Retinal pigment epithelial cell (primary cell): Measurements from ENCODE around the gene ISG15.
"Not testable (repeated sequence)": the region's sequence is repeated elsewhere in the genome, so short reads cannot be mapped to it uniquely, and the experiment has no call there.

Experiments used
- DNase-seq: peaks from one replicate; pipeline ENCODE4 v3.0.0-alpha.2; 2010; ENCODE audit warnings: low read depth
- H3K4me3 ChIP-seq: 2 replicates; pipeline ENCODE4 v1.5.1; 2011; ENCODE audit warnings: mild to moderate bottlenecking, low read length, control low read depth, moderate library complexity
- TF ChIP-seq, protein P1 (sequence below): conservative IDR thresholded peaks from 2 replicates; pipeline ENCODE4 v1.5.1; 2011; ENCODE audit warnings: low read depth, low read length, control low read depth, inconsistent platforms

ISG15 gene

DNA sequence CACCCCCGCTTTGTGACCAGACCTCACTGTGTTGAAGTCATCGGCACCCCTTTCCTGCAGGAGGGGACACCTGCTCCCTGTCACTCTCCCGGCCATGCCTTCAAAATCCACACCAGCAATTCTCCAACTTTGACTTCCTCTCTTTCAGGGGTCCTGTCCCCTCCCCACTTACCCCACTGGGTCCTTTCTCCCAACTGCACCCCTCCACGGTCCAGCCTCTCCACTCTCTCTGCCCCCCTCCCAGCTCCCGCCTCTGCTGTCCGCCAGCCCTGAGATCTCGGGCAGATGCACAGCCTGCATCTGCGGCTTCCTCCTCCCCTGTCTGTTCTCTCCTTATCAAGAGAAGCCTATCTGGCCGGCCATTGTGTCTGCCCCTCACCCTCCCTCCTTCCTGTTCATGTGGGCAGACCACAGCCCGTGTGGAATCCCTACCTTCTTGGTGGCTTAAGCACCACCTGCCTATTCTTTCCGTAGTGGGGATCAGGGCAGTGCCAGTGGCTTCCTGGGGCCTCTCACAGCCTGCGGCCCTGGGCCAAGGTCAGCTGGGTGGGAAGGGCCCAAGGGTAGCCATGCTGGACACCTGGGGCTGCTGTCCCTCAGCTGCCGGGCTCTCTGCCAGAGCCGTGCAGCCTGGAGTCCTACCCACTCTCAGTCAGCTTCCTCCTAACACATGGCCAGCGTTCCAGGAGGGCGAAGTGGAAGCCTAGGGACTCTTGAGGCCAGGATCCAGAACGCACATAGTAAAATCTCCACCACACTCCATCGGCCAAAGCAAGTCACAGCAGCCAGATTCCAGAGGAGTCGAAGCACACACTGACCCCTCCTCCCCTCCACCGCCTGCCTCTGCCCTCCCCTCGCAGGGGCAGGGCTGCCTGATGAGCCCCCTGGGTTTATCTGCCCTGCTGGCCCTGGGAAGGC, 8.3 kb upstream of the ISG15 start:
- no peak for DNase-seq

DNA sequence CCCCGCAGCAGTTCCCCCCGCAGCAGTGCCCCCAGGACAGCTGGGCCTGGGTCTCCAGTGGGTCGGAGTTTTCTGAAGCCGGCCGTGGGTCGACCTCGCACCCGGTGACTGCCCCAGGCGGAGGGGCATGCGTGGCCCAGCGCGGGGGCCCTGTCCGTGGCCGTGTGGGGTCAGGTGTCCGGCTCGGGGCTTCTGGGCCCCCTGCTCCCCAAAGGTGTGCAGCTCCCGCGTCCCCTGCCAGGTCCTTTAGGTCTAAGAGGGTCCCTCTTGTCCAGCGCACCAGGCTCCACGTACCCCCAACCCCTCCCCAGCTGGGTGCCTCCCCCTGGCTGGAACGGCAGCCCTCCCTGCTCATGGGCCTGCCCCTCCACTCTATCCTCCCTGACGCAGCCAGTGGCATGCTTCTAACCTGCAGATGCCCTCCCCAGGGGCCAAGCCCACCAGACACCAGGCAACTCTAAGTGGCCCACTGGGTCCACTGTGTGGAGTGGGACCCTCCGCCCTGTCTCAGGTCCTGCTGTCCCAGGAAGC, 7.5 kb upstream of the ISG15 start:
- no peak overlapping the region for H3K4me3 ChIP-seq
- TF ChIP-seq, protein P1, sequence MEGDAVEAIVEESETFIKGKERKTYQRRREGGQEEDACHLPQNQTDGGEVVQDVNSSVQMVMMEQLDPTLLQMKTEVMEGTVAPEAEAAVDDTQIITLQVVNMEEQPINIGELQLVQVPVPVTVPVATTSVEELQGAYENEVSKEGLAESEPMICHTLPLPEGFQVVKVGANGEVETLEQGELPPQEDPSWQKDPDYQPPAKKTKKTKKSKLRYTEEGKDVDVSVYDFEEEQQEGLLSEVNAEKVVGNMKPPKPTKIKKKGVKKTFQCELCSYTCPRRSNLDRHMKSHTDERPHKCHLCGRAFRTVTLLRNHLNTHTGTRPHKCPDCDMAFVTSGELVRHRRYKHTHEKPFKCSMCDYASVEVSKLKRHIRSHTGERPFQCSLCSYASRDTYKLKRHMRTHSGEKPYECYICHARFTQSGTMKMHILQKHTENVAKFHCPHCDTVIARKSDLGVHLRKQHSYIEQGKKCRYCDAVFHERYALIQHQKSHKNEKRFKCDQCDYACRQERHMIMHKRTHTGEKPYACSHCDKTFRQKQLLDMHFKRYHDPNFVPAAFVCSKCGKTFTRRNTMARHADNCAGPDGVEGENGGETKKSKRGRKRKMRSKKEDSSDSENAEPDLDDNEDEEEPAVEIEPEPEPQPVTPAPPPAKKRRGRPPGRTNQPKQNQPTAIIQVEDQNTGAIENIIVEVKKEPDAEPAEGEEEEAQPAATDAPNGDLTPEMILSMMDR, result no peak
- no peak for DNase-seq

More for the DNA sequence above, 8.3 kb upstream of the ISG15 start:
- TF ChIP-seq, protein P1, result no peak
- no peak overlapping the region for H3K4me3 ChIP-seq

GRCh38 chr1:1006305-1007159, 6.8 kb upstream of the ISG15 start:
- TF ChIP-seq, protein P1, result no peak
- no peak overlapping the region for H3K4me3 ChIP-seq
- no peak for DNase-seq

DNA sequence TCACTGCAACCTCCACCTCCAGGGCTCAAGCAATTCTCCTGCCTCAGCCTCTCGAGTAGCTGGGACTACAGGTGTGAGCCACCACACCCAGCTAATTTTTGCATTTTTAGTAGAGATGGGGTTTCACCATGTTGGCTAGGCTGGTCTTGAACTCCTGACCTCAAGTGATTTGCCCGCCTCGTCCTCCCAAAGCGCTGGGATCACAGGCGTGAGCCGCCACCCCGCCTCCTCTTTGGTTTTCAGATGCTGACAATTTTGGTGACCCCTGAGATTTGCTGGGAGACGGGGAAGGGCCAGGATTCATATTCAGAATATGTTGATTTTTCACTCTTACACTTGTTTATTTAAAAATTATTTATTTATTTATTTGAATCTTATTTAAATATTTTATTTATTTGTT, 3.2 kb upstream of the ISG15 start:
- not testable (repeated sequence) for DNase-seq, H3K4me3 ChIP-seq

- DNase-seq, result no peak
- TF ChIP-seq, protein P1, result no peak
- H3K4me3 ChIP-seq, result no peak overlapping the region
These were observed 1.8 kb upstream of the ISG15 start for GRCh38 chr1:1011396-1011949.

DNA sequence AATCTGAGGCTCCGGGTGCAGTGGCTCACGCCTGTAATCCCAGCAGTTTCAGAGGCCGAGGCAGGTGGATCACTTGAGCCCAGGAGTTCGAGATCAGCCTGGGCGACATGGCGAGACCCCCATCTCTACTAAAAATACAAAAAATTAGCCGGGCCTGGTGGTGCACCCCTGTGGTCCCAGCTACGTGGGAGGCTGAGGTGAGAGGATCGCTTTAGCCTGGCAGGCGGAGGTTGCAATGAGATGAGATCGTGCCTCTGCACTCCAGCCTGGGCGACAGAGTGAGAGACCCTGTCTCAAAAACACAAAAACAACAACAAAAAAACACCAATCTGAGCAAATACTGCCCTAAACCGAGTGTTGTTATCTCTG, 577 bp upstream of the ISG15 start:
- DNase-seq, result not testable (repeated sequence)
- H3K4me3 ChIP-seq, result peak overlapping the region; percentile 62

- H3K4me3 ChIP-seq, result peak overlapping the region; percentile 62
- TF ChIP-seq, protein P1, result no peak
- DNase-seq, result no peak
These were observed 788 bp downstream of the ISG15 start for GRCh38 chr1:1013922-1014648.
